Caco-2 (cell line): Measurements from ENCODE around the gene TUBA1A. TPM values are rescaled to one million over a fixed set of nuclear protein-coding genes. Genes with fewer than 3 reads are reported as not detected.
"Not testable (repeated sequence)": the region's sequence is repeated elsewhere in the genome, so short reads cannot be mapped to it uniquely, and the experiment has no call there.

ENCODE experiments used
- BruUV-seq: library from RNA; stranded (reverse); fragments of 400-500 nt; replicated peaks from 2 replicates; lab custom pipeline; 2021; lab: Mats Ljungman, UMichigan
- CTCF ChIA-PET: fragments of 300-600 bp; sonication (Branson Sonifier 250); formaldehyde crosslinking; loops from one replicate; lab custom pipeline; 2022; ENCODE audit warnings: antibody characterized with exemption; lab: Charles Lee
- POLR2A ChIA-PET: fragments of 300-600 bp; sonication (Branson Sonifier 250); formaldehyde crosslinking; loops from one replicate; lab custom pipeline; 2022; ENCODE audit warnings: antibody characterized with exemption; lab: Charles Lee
- DNase-seq, 2 experiments: peaks; one replicate each; pipeline versions ENCODE4 v3.0.0 to v3.0.0-alpha.2; 2020 to 2022
- H3K27me3 ChIP-seq: replicated peaks from 2 replicates; pipeline ENCODE4 v1.6.0; 2011; ENCODE audit warnings: low read length; ENCODE audit not compliant: control insufficient read depth, insufficient read depth
- H3K36me3 ChIP-seq: 2 replicates; pipeline ENCODE4 v1.5.1; 2011; ENCODE audit warnings: low read length; ENCODE audit not compliant: control insufficient read depth, insufficient read depth
- H3K4me1 ChIP-seq: fragments of 250-450 bp; sonication (Bioruptor Pico); 2 replicates; pipeline ENCODE4 v1.5.1; 2020; ENCODE audit warnings: mild to moderate bottlenecking
- H3K4me3 ChIP-seq: 2 replicates; pipeline ENCODE4 v1.5.1; 2011; ENCODE audit warnings: low read depth, mild to moderate bottlenecking, control low read depth, low read length
- H3K9me3 ChIP-seq: fragments of 250-450 bp; sonication (Bioruptor Pico); 2 replicates; pipeline ENCODE4 v1.5.1; 2020; ENCODE audit warnings: mild to moderate bottlenecking, moderate library complexity
- H3K27ac Mint-ChIP-seq: one replicate; pipeline ENCODE4 v1.8.0; 2022; ENCODE audit warnings: mixed read lengths; ENCODE audit not compliant: unreplicated experiment
- H3K27me3 Mint-ChIP-seq: one replicate; pipeline ENCODE4 v1.8.0; 2022; ENCODE audit warnings: mixed read lengths; ENCODE audit not compliant: insufficient read depth, unreplicated experiment
- H3K36me3 Mint-ChIP-seq: one replicate; pipeline ENCODE4 v1.8.0; 2022; ENCODE audit warnings: mild to moderate bottlenecking, mixed read lengths; ENCODE audit not compliant: insufficient read depth, unreplicated experiment
- H3K4me1 Mint-ChIP-seq: one replicate; pipeline ENCODE4 v1.8.0; 2022; ENCODE audit warnings: low read depth, mixed read lengths; ENCODE audit not compliant: unreplicated experiment
- H3K4me3 Mint-ChIP-seq: one replicate; pipeline ENCODE4 v1.8.0; 2022; ENCODE audit warnings: mild to moderate bottlenecking, moderate library complexity, mixed read lengths; ENCODE audit not compliant: unreplicated experiment
- H3K9me3 Mint-ChIP-seq: one replicate; pipeline ENCODE4 v1.8.0; 2022; ENCODE audit warnings: mixed read lengths; ENCODE audit not compliant: unreplicated experiment
- intact Hi-C: fragments of 100-400 bp; cut with micrococcal nuclease; formaldehyde crosslinking; loops from one replicate; pipeline ENCODE4 v1.10.0; 2022; ENCODE audit not compliant: unreplicated experiment
- total RNA-seq: library from RNA; stranded (reverse); gene quantifications from 2 replicates; pipeline ENCODE4 v1.2.3, GENCODE V29; 2022
- TF ChIP-seq, protein P1 (sequence below), 2 experiments: fragments of 200-600 bp in 1 of 2; IDR thresholded peaks; 1 replicate in 1 of 2; 2 replicates in 1 of 2; pipeline versions ENCODE4 v1.5.1 to v1.8.0; 2011 to 2022; ENCODE audit warnings: antibody characterized with exemption in 1 of 2, control low read depth in 1 of 2, inconsistent platforms in 1 of 2, low read depth in 1 of 2, low read length in 1 of 2, mild to moderate bottlenecking in 1 of 2, moderate library complexity in 1 of 2; ENCODE audit not compliant: insufficient read depth in 1 of 2, severe bottlenecking in 1 of 2, unreplicated experiment in 1 of 2

Gene TUBA1A
- total RNA-seq, 1 experiment from 2014 or later, result 9.1 TPM

DNA sequence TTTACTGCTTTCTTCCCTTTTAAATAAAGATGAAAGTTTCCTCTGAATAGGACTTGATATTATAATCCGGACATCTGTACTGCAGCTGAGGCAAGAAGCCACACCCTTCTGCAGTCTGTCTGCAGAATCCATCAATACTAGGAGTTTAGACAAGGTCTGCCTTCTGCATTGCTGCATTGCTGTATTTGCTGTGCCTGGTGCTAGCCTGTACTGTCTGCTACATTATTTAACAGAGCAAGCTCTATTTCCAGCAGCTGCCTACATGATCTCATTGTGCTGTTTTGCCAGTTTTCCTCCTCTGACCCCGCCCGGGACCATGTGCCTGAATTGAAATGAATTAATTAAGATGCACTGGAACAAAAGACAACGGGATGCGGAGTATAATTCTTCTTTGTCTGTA, 1.7 kb downstream of the TUBA1A start:
- no peak for DNase-seq
- H3K27me3 Mint-ChIP-seq, result peaks cover 10% of the 10 kb centered on the region
- intact Hi-C loops, result no loop called here
- Histone ChIP-seq H3K9me3 (no peaks in the 10 kb centered on the region), H3K36me3 (no peaks in the 10 kb centered on the region), H3K27me3 (no peaks in the 10 kb centered on the region), H3K4me1 (no peaks in the 10 kb centered on the region), H3K4me3 (no peak overlapping the region)
- no peak overlapping the region for H3K27ac Mint-ChIP-seq
- no peaks in the 10 kb centered on the region for H3K4me1 Mint-ChIP-seq
- H3K9me3 Mint-ChIP-seq, result no peaks in the 10 kb centered on the region
- TF ChIP-seq, protein P1, sequence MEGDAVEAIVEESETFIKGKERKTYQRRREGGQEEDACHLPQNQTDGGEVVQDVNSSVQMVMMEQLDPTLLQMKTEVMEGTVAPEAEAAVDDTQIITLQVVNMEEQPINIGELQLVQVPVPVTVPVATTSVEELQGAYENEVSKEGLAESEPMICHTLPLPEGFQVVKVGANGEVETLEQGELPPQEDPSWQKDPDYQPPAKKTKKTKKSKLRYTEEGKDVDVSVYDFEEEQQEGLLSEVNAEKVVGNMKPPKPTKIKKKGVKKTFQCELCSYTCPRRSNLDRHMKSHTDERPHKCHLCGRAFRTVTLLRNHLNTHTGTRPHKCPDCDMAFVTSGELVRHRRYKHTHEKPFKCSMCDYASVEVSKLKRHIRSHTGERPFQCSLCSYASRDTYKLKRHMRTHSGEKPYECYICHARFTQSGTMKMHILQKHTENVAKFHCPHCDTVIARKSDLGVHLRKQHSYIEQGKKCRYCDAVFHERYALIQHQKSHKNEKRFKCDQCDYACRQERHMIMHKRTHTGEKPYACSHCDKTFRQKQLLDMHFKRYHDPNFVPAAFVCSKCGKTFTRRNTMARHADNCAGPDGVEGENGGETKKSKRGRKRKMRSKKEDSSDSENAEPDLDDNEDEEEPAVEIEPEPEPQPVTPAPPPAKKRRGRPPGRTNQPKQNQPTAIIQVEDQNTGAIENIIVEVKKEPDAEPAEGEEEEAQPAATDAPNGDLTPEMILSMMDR (IDR thresholded peaks at IDR 0.05; ENCODE audit: insufficient read depth in 1 of 2, low read depth in 1 of 2, low read length in 1 of 2, severe bottlenecking in 1 of 2, unreplicated experiment in 1 of 2), result no peak
- no peaks in the 10 kb centered on the region for H3K36me3 Mint-ChIP-seq
- ChIA-PET POLR2A (no interaction called here), CTCF (no interaction called here)
- BruUV-seq, result no TSS peak
- no peak overlapping the region for H3K4me3 Mint-ChIP-seq

DNA sequence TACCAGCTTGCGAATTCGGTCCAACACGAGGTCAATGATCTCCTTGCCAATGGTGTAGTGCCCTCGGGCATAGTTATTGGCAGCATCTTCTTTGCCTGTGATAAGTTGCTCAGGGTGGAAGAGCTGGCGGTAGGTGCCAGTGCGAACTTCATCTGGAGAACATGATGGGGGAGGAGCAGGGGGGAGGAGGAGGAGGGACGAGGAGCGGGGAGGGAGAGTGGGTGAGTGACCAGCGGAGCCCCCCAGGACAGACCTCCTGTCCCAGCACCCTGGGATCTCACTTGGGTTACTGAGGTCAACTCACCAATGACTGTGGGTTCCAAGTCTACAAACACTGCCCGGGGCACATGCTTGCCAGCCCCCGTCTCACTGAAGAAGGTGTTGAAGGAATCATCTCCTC, 2.6 kb downstream of the TUBA1A start:
- H3K4me1 ChIP-seq, H3K27me3 Mint-ChIP-seq, H3K4me1 Mint-ChIP-seq, H3K9me3 ChIP-seq, POLR2A ChIA-PET, H3K4me3 ChIP-seq, H3K36me3 ChIP-seq, H3K36me3 Mint-ChIP-seq, BruUV-seq, H3K27ac Mint-ChIP-seq, intact Hi-C loops, DNase-seq, H3K27me3 ChIP-seq, H3K4me3 Mint-ChIP-seq, CTCF ChIA-PET, H3K9me3 Mint-ChIP-seq: not testable (repeated sequence)

DNA sequence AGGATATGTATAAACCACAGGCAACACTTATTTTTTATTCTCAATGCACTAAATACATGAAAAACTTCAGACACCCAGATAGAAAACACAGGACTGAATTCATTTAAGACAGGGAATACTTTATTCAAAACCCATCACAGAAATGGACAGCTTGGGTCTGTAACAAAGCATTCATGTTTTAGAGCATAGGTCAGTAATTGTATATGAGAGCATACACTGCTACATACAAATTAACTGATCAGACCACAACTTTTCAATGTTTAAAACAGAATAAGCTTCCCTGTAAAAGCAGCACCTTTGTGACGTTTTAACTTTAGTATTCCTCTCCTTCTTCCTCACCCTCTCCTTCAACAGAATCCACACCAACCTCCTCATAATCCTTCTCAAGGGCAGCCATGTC, 4.2 kb downstream of the TUBA1A start:
- DNase-seq, H3K36me3 ChIP-seq, BruUV-seq, H3K4me1 Mint-ChIP-seq, H3K9me3 ChIP-seq, CTCF ChIA-PET, H3K27ac Mint-ChIP-seq, H3K27me3 ChIP-seq, H3K4me3 Mint-ChIP-seq, H3K4me1 ChIP-seq, POLR2A ChIA-PET, H3K27me3 Mint-ChIP-seq, H3K4me3 ChIP-seq, intact Hi-C loops, H3K36me3 Mint-ChIP-seq, H3K9me3 Mint-ChIP-seq: not testable (repeated sequence)

DNA sequence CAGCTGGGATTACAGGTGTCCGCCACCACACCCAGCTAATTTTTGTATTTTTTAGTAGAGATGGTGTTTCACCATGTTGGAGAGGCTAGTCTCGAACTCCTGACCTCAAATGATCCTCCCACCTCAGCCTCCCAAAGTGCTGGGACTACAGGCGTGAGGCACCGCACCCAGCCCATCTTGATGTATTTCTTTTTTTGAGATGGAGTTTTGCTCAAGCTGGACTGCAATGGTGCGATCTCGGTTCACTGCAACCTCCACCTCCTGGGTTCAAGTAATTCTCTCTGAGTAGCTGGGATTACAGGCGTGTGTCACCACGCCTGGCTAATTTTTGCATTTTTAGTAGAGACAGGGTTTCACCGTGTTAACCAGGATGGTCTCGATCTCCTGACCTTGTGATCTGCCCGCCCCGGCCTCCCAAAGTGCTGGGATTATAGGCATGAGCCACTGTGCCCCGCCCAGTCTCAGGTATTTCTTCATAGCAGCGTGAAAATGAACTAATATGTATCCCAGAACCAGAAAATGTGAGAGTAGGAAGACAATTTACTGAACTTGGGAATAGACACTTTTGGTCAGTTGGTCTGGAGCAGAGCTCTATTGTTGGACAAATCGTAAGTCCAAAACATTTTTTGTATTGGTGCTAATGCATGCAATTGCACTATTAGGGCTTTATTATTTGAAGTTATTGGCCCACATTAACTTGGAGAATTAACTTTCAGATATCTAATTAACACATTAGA, 5.5 kb downstream of the TUBA1A start:
- H3K27me3 Mint-ChIP-seq, DNase-seq, H3K4me1 ChIP-seq, H3K27ac Mint-ChIP-seq, H3K4me3 ChIP-seq, H3K9me3 Mint-ChIP-seq, H3K27me3 ChIP-seq, H3K4me3 Mint-ChIP-seq, POLR2A ChIA-PET, H3K36me3 Mint-ChIP-seq, H3K9me3 ChIP-seq, CTCF ChIA-PET, H3K4me1 Mint-ChIP-seq, intact Hi-C loops, BruUV-seq, H3K36me3 ChIP-seq: not testable (repeated sequence)
